Measurements from ENCODE around the gene EIF5A.

DNA sequence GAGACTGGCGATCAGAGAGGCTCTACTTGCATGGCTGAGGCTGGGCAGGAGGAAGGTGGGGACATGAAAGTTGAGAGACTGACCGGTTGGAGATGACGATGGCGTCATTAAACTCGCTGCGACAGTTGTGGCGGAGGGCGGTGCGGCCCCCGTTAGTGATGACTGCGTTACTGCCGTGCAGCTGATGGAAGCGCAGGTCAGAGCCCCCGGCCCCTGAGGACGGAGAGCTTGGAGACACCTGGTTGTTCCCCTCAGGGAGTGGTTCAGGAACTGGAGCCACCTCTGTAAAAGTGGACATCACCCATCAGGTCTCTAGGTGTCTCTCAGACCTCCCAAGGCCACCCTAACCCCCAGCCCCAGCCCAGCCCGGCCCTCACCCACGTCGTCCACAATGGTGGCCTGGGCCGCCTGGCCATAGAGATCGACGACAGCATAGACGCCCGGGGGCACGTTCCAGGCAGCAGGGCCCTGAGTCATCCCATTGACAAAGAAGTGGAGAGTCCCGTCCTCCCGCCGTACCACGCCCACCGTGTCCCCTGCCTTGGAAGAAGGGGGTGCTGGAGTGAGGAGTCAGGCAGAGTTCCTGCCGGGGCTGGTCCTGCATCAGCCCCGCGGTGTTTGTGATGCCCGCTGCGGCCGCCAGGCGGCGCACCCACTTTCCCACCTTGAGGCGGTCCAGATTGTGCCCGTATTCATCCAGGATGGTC, 16.5 kb downstream of the EIF5A start:
- TF ChIP-seq, protein P1, sequence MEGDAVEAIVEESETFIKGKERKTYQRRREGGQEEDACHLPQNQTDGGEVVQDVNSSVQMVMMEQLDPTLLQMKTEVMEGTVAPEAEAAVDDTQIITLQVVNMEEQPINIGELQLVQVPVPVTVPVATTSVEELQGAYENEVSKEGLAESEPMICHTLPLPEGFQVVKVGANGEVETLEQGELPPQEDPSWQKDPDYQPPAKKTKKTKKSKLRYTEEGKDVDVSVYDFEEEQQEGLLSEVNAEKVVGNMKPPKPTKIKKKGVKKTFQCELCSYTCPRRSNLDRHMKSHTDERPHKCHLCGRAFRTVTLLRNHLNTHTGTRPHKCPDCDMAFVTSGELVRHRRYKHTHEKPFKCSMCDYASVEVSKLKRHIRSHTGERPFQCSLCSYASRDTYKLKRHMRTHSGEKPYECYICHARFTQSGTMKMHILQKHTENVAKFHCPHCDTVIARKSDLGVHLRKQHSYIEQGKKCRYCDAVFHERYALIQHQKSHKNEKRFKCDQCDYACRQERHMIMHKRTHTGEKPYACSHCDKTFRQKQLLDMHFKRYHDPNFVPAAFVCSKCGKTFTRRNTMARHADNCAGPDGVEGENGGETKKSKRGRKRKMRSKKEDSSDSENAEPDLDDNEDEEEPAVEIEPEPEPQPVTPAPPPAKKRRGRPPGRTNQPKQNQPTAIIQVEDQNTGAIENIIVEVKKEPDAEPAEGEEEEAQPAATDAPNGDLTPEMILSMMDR (conservative IDR thresholded peaks at IDR 0.05 in 1 of 2, IDR thresholded peaks at IDR 0.05 in 1 of 2; ENCODE audit: extremely low read depth in 1 of 2, insufficient read depth in 1 of 2, low read depth in 1 of 2, low read length in 2 of 2) = peak; percentile 91 to 94
- TF ChIP-seq EZH2 (IDR thresholded peaks at IDR 0.05; ENCODE audit: borderline replicate concordance, low read length) = no peak
